Activated effector memory CD4-positive, alpha-beta T cell treated with Interleukin-2 at 50 U/mL for 16 hours (primary cell): ENCODE measurements around the gene SLC22A5.

Experiments
- DNase-seq: peaks from one replicate; pipeline ENCODE4 v3.0.0-alpha.2; 2020

SLC22A5 gene

GRCh38 chr5:132369474-132370180 is at the start of gene SLC22A5:
SLC22A5 (plus strand) TSS chr5:132369710; CDS start chr5:132369973, 263 bp downstream.
- peak; percentile 70 for DNase-seq

GRCh38 chr5:132319975-132320374 is 49.5 kb upstream of the SLC22A5 start:
- no peak for DNase-seq

- no peak for DNase-seq
Measured at GRCh38 chr5:132321109-132321721, 48.3 kb upstream of the SLC22A5 start.

- DNase-seq, result no peak
Measured at GRCh38 chr5:132322266-132322665, 47.2 kb upstream of the SLC22A5 start.

- DNase-seq, result no peak
Measured at GRCh38 chr5:132323202-132323601, 46.3 kb upstream of the SLC22A5 start.

- DNase-seq, result no peak
Measured at GRCh38 chr5:132325691-132326090, 43.8 kb upstream of the SLC22A5 start.

GRCh38 chr5:132327252-132327955 is 42.1 kb upstream of the SLC22A5 start:
- no peak for DNase-seq

GRCh38 chr5:132334812-132335211 is 34.7 kb upstream of the SLC22A5 start:
- no peak for DNase-seq

- DNase-seq, result no peak
Measured at GRCh38 chr5:132335402-132335801, 34.1 kb upstream of the SLC22A5 start.

GRCh38 chr5:132339502-132339901 is 30.0 kb upstream of the SLC22A5 start:
- no peak for DNase-seq

- DNase-seq, result no peak
Measured at GRCh38 chr5:132342291-132343180, 27.0 kb upstream of the SLC22A5 start.

- no peak for DNase-seq
Measured at GRCh38 chr5:132344775-132345514, 24.6 kb upstream of the SLC22A5 start.

- no peak for DNase-seq
Measured at GRCh38 chr5:132353486-132353995, 16.0 kb upstream of the SLC22A5 start.

- DNase-seq, result no peak
Measured at GRCh38 chr5:132354381-132355139, 14.9 kb upstream of the SLC22A5 start.

- no peak for DNase-seq
Measured at GRCh38 chr5:132355140-132355765, 14.3 kb upstream of the SLC22A5 start.

- no peak for DNase-seq
Measured at GRCh38 chr5:132358775-132359174, 10.7 kb upstream of the SLC22A5 start.

- no peak for DNase-seq
Measured at GRCh38 chr5:132362086-132362485, 7.4 kb upstream of the SLC22A5 start.

- DNase-seq, result no peak
Measured at GRCh38 chr5:132363431-132364112, 5.9 kb upstream of the SLC22A5 start.

- no peak for DNase-seq
Measured at GRCh38 chr5:132364319-132364718, 5.2 kb upstream of the SLC22A5 start.

GRCh38 chr5:132365213-132365612 is 4.3 kb upstream of the SLC22A5 start:
- no peak for DNase-seq
